Peyer's patch (tissue), 4 donors: ENCODE measurements around the gene MAPT.

Experiments used
- POLR2A ChIP-seq, 2 donors: fragments of 450-650 bp; IDR thresholded peaks; one replicate each; pipeline ENCODE4 v1.5.1; 2017; ENCODE audit warnings: antibody characterized with exemption in 2 of 2, mild to moderate bottlenecking in 2 of 2, moderate library complexity in 2 of 2
- TF ChIP-seq, protein P1 (sequence below), 6 experiments: fragments of 450-650 bp in 4 of 6; fragments of 200-600 bp in 2 of 6; sonication (generic) in 1 of 6; IDR thresholded peaks; one replicate each; pipeline ENCODE4 v1.5.1; 2017 to 2019; ENCODE audit warnings: antibody characterized with exemption in 6 of 6, mild to moderate bottlenecking in 3 of 6, moderate library complexity in 1 of 6

DNA sequence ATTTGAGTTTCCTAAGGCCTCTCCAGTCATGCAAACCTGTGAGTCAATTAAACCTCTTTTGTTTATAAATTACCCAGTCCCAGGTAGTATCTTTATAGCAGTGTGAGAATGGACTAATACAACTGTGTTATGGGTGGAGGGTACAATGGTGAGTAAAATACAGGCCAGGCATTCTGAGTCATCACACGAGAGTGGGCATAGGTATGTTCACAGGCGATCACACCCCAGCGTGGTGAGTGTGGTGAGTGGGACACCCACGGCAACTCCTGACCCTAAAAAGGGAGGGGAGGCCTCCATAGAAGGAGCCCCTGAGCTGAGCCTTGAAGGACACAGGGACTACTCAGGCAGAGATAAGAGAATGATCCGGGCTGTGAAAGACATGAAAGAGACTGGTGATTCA lies 22.6 kb upstream of the MAPT start:
- TF ChIP-seq, protein P1, sequence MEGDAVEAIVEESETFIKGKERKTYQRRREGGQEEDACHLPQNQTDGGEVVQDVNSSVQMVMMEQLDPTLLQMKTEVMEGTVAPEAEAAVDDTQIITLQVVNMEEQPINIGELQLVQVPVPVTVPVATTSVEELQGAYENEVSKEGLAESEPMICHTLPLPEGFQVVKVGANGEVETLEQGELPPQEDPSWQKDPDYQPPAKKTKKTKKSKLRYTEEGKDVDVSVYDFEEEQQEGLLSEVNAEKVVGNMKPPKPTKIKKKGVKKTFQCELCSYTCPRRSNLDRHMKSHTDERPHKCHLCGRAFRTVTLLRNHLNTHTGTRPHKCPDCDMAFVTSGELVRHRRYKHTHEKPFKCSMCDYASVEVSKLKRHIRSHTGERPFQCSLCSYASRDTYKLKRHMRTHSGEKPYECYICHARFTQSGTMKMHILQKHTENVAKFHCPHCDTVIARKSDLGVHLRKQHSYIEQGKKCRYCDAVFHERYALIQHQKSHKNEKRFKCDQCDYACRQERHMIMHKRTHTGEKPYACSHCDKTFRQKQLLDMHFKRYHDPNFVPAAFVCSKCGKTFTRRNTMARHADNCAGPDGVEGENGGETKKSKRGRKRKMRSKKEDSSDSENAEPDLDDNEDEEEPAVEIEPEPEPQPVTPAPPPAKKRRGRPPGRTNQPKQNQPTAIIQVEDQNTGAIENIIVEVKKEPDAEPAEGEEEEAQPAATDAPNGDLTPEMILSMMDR (IDR thresholded peaks at IDR 0.05): no peak
- no peak for TF ChIP-seq POLR2A (IDR thresholded peaks at IDR 0.05)
